Neural cell (in vitro differentiated cells): ENCODE measurements around the gene STRN3. TPM values are rescaled to one million over a fixed set of nuclear protein-coding genes. Genes with fewer than 3 reads are reported as not detected.

Experiments
- H2AFZ ChIP-seq: fragments of 200-600, 300-800 bp; sonication (generic), shearing (Covaris generic); 2 replicates; pipeline ENCODE4 v1.6.0; 2014; ENCODE audit warnings: low read depth, mild to moderate bottlenecking, antibody characterized with exemption, low read length, moderate library complexity
- H3F3A ChIP-seq: fragments of 200-600 bp; shearing (Covaris generic); 2 replicates; pipeline ENCODE4 v1.6.1; 2016; ENCODE audit warnings: mild to moderate bottlenecking, moderate library complexity, mixed read lengths, antibody characterized with exemption, low read length; ENCODE audit not compliant: insufficient read depth, poor library complexity, severe bottlenecking
- H3K27ac ChIP-seq: fragments of 200-600, 300-800 bp; sonication (generic), shearing (Covaris generic); 2 replicates; pipeline ENCODE4 v1.5.1; 2014; ENCODE audit warnings: mild to moderate bottlenecking, low read length, moderate library complexity
- H3K27me3 ChIP-seq: fragments of 300-800, 200-600 bp; sonication (generic), shearing (Covaris generic); 2 replicates; pipeline ENCODE4 v1.6.0; 2014; ENCODE audit warnings: mild to moderate bottlenecking, low read depth, low read length, moderate library complexity; ENCODE audit not compliant: insufficient read depth
- H3K36me3 ChIP-seq: fragments of 300-800, 200-600 bp; sonication (generic), shearing (Covaris generic); 2 replicates; pipeline ENCODE4 v1.5.1; 2014; ENCODE audit warnings: mild to moderate bottlenecking, antibody characterized with exemption, low read length, moderate library complexity; ENCODE audit not compliant: insufficient read depth
- H3K4me2 ChIP-seq: fragments of 300-800, 200-600 bp; sonication (generic), shearing (Covaris generic); 2 replicates; pipeline ENCODE4 v1.6.0; 2014; ENCODE audit warnings: mild to moderate bottlenecking, low read length
- H3K4me3 ChIP-seq: fragments of 300-800, 200-600 bp; sonication (generic), shearing (Covaris generic); 2 replicates; pipeline ENCODE4 v1.5.1; 2014; ENCODE audit warnings: mild to moderate bottlenecking, low read length, moderate library complexity
- H3K79me2 ChIP-seq: fragments of 200-600 bp; shearing (Covaris generic); replicated peaks from 2 replicates; pipeline ENCODE4 v1.6.0; 2014; ENCODE audit warnings: mild to moderate bottlenecking, low read length, moderate library complexity; ENCODE audit not compliant: insufficient read depth
- H3K9ac ChIP-seq: fragments of 300-800, 200-600 bp; sonication (generic), shearing (Covaris generic); 2 replicates; pipeline ENCODE4 v1.6.1; 2016; ENCODE audit warnings: mild to moderate bottlenecking, low read length, mixed read lengths
- H3K9me2 ChIP-seq: fragments of 200-600 bp; shearing (Covaris generic); 2 replicates; pipeline ENCODE4 v1.6.1; 2016; ENCODE audit warnings: mild to moderate bottlenecking, low read length, mixed read lengths; ENCODE audit not compliant: insufficient read depth
- H3K9me3 ChIP-seq: fragments of 200-600, 300-800 bp; sonication (generic), shearing (Covaris generic); 2 replicates; pipeline ENCODE4 v1.6.1; 2016; ENCODE audit warnings: mild to moderate bottlenecking, mixed run types, low read length, moderate library complexity, mixed read lengths
- H4K20me1 ChIP-seq: fragments of 200-600 bp; shearing (Covaris generic); 2 replicates; pipeline ENCODE4 v1.6.1; 2016; ENCODE audit warnings: mild to moderate bottlenecking, mixed run types; ENCODE audit not compliant: insufficient read depth
- EP300 ChIP-seq: fragments of 450-650 bp; conservative IDR thresholded peaks from 2 replicates; pipeline ENCODE4 v1.6.1; 2014; ENCODE audit warnings: antibody characterized with exemption, mild to moderate bottlenecking, moderate library complexity; ENCODE audit not compliant: poor library complexity, severe bottlenecking
- EZH2 ChIP-seq: fragments of 200-600, 300-800 bp; shearing (Covaris generic), sonication (generic); IDR thresholded peaks from 2 replicates; pipeline ENCODE4 v1.6.1; 2014; ENCODE audit warnings: antibody characterized with exemption, low read length, borderline replicate concordance, mild to moderate bottlenecking; ENCODE audit not compliant: insufficient read depth, poor library complexity, severe bottlenecking
- MXI1 ChIP-seq: fragments of 450-650 bp; conservative IDR thresholded peaks from 2 replicates; pipeline ENCODE4 v1.6.1; 2014; ENCODE audit warnings: antibody characterized with exemption, mild to moderate bottlenecking; ENCODE audit not compliant: poor library complexity, severe bottlenecking
- POLR2AphosphoS5 ChIP-seq: IDR thresholded peaks from 2 replicates; pipeline ENCODE4 v1.6.1; 2012
- RAD21 ChIP-seq: fragments of 450-650 bp; conservative IDR thresholded peaks from 2 replicates; pipeline ENCODE4 v1.6.1; 2014; ENCODE audit warnings: antibody characterized with exemption, mild to moderate bottlenecking, moderate library complexity
- REST ChIP-seq: IDR thresholded peaks from 2 replicates; pipeline ENCODE4 v1.6.1; 2012; ENCODE audit warnings: borderline replicate concordance
- SMC3 ChIP-seq: fragments of 450-650 bp; conservative IDR thresholded peaks from 2 replicates; pipeline ENCODE4 v1.6.1; 2014; ENCODE audit warnings: antibody characterized with exemption, mild to moderate bottlenecking, moderate library complexity; ENCODE audit not compliant: poor library complexity
- TAF1 ChIP-seq: IDR thresholded peaks from 2 replicates; pipeline ENCODE4 v1.6.1; 2012; ENCODE audit warnings: low read depth
- polyA plus RNA-seq: library from polyadenylated mRNA; depleted of rRNA; stranded (reverse); fragments of >200 nt; gene quantifications from 2 replicates; pipeline ENCODE4 v1.2.3, GENCODE V29; 2014
- TF ChIP-seq, protein P1 (sequence below): fragments of 450-650 bp; IDR thresholded peaks from 2 replicates; pipeline ENCODE4 v1.5.1; 2014; ENCODE audit warnings: antibody characterized with exemption, mild to moderate bottlenecking, moderate library complexity; ENCODE audit not compliant: poor library complexity, severe bottlenecking

Gene STRN3
- polyA plus RNA-seq, 1 donor from 2014 or later, result 60.1 TPM

- H3K36me3 ChIP-seq, result no peaks in the 10 kb centered on the region
- H3K79me2 ChIP-seq, result peaks cover 62% of the 10 kb centered on the region
- H3K27me3 ChIP-seq, result no peaks in the 10 kb centered on the region
- no peak overlapping the region for H2AFZ ChIP-seq
- no peaks in the 10 kb centered on the region for H4K20me1 ChIP-seq
- H3K4me3 ChIP-seq, result no peak overlapping the region
- no peaks in the 10 kb centered on the region for H3F3A ChIP-seq
- H3K9me2 ChIP-seq, result no peaks in the 10 kb centered on the region
- H3K4me2 ChIP-seq, result no peak overlapping the region
- TF ChIP-seq REST, result no peak
- no peak for TF ChIP-seq SMC3
- no peak for TF ChIP-seq RAD21
- TF ChIP-seq, protein P1, sequence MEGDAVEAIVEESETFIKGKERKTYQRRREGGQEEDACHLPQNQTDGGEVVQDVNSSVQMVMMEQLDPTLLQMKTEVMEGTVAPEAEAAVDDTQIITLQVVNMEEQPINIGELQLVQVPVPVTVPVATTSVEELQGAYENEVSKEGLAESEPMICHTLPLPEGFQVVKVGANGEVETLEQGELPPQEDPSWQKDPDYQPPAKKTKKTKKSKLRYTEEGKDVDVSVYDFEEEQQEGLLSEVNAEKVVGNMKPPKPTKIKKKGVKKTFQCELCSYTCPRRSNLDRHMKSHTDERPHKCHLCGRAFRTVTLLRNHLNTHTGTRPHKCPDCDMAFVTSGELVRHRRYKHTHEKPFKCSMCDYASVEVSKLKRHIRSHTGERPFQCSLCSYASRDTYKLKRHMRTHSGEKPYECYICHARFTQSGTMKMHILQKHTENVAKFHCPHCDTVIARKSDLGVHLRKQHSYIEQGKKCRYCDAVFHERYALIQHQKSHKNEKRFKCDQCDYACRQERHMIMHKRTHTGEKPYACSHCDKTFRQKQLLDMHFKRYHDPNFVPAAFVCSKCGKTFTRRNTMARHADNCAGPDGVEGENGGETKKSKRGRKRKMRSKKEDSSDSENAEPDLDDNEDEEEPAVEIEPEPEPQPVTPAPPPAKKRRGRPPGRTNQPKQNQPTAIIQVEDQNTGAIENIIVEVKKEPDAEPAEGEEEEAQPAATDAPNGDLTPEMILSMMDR, result no peak
- no peak for TF ChIP-seq EZH2
- no peak for TF ChIP-seq EP300
- TF ChIP-seq TAF1, result no peak
- H3K9me3 ChIP-seq, result no peaks in the 10 kb centered on the region
- H3K9ac ChIP-seq, result no peak overlapping the region
- no peak overlapping the region for H3K27ac ChIP-seq
These were observed 37.7 kb downstream of the STRN3 start for GRCh38 chr14:30988509-30988908.

DNA sequence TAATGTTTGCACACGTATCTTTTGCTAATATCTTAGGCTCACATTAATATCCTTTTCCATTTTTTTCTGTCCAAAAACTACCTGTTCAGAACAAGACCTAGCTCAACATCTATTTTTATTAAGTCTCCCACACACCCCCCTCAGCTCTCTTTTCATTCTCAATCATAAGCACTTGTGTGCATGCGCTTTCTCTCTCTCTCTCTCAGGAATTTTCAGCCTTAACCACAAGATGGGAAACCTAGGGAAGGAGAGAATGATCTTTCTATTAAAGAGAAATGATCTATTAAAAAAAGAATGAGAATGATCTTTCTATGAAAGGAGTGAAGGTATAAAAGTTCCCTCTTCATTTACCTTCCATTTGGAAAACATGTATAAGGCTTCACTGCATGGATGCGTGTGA is 40.4 kb downstream of the STRN3 start:
- Histone ChIP-seq H3K9me2 (no peaks in the 10 kb centered on the region), H3K9ac (no peak overlapping the region), H3K27ac (no peak overlapping the region), H3K27me3 (no peaks in the 10 kb centered on the region), H3F3A (no peaks in the 10 kb centered on the region), H2AFZ (no peak overlapping the region), H3K4me3 (no peak overlapping the region), H3K4me2 (no peak overlapping the region), H3K36me3 (no peaks in the 10 kb centered on the region), H3K9me3 (no peaks in the 10 kb centered on the region), H3K79me2 (peaks cover 63% of the 10 kb centered on the region), H4K20me1 (no peaks in the 10 kb centered on the region)
- TF ChIP-seq RAD21 (no peak), EP300 (no peak), TAF1 (no peak), REST (no peak), POLR2AphosphoS5 (no peak), EZH2 (no peak), MXI1 (no peak), SMC3 (no peak)
- TF ChIP-seq, protein P1, result no peak
